Right lobe of liver (tissue), 4 donors: Measurements from ENCODE around the gene DHX16.

Source experiments
- CTCF ChIP-seq, 4 donors: fragments of 200-600 bp in 3 of 4; fragments of 450-650 bp in 1 of 4; IDR thresholded peaks; one replicate each; pipeline versions ENCODE4 v1.5.1 to v1.8.0; 2016 to 2022; ENCODE audit warnings: antibody characterized with exemption in 4 of 4, mild to moderate bottlenecking in 2 of 4
- POLR2A ChIP-seq: fragments of 450-650 bp; IDR thresholded peaks from one replicate; pipeline ENCODE4 v1.6.1; 2017; ENCODE audit warnings: antibody characterized with exemption, mild to moderate bottlenecking
- donor health status: DM: no; HTN: no; CAD: no.
- donor health status: DM: no; HTN: no; CAD: no.
- donor health status: DM: no; HTN: yes; CAD: no.

- TF ChIP-seq CTCF (IDR thresholded peaks at IDR 0.05), result no peak
- no peak for TF ChIP-seq POLR2A
Observed at GRCh38 chr6:30679765-30680535, 7.1 kb upstream of the DHX16 start.
